Activated CD8-positive, alpha-beta T cell treated with anti-CD3 and anti-CD28 coated beads, Interleukin-2, amount 10 ng/mL, durations not matched to agents 7 days and 5 days (primary cell): Measurements from ENCODE around the gene FBLN5. TPM values are rescaled to one million over a fixed set of nuclear protein-coding genes. Genes with fewer than 3 reads are reported as not detected.
"Not testable (repeated sequence)": the region's sequence is repeated elsewhere in the genome, so short reads cannot be mapped to it uniquely, and the experiment has no call there.

Experiments used
- ATAC-seq: fragments of 150-1000 bp; cut with Tn5 transposase; one replicate; pipeline ENCODE4 v1.10.0; 2021; ENCODE audit warnings: moderate library complexity
- CTCF ChIA-PET: fragments of 350-600 bp; sonication (Branson Sonifier 250); formaldehyde crosslinking; loops from one replicate; lab custom pipeline; 2021; ENCODE audit warnings: antibody characterized with exemption; lab: Charles Lee
- POLR2A ChIA-PET: fragments of 350-600 bp; sonication (Branson Sonifier 250); formaldehyde crosslinking; loops from one replicate; lab custom pipeline; 2021; ENCODE audit warnings: antibody characterized with exemption; lab: Charles Lee
- DNase-seq: peaks from one replicate; pipeline ENCODE4 v3.0.0-alpha.2; 2020
- H3K27ac Mint-ChIP-seq: one replicate; pipeline ENCODE4 v1.8.0; 2021; ENCODE audit warnings: mild to moderate bottlenecking, mixed read lengths
- H3K27me3 Mint-ChIP-seq: one replicate; pipeline ENCODE4 v1.8.0; 2021; ENCODE audit warnings: low read depth, mixed read lengths
- H3K36me3 Mint-ChIP-seq: one replicate; pipeline ENCODE4 v1.8.0; 2021; ENCODE audit warnings: low read depth, mixed read lengths
- H3K4me1 Mint-ChIP-seq: one replicate; pipeline ENCODE4 v1.8.0; 2021; ENCODE audit warnings: low read depth, mixed read lengths
- H3K4me3 Mint-ChIP-seq: one replicate; pipeline ENCODE4 v1.8.0; 2021; ENCODE audit warnings: mild to moderate bottlenecking, mixed read lengths
- H3K9me3 Mint-ChIP-seq: one replicate; pipeline ENCODE4 v1.8.0; 2022; ENCODE audit warnings: mixed read lengths; ENCODE audit not compliant: insufficient read depth
- total RNA-seq, 2 experiments: library from RNA; stranded (reverse); gene quantifications; one replicate each; pipeline ENCODE4 v1.2.3, GENCODE V29; 2021

Gene FBLN5
- total RNA-seq, 2 experiments from 2014 or later, result 1.6 to 2.6 TPM

- H3K27ac Mint-ChIP-seq, result no peak overlapping the region
- ATAC-seq (no peak), DNase-seq (no peak)
- H3K9me3 Mint-ChIP-seq, result no peaks in the 10 kb centered on the region
- POLR2A ChIA-PET, result interaction anchor here (0.6 kb wide), 1 partner anchor 93 kb away, joined by 3 read pairs; no protein-coding TSS in a partner anchor
- H3K4me1 Mint-ChIP-seq, result peaks cover 10% of the 10 kb centered on the region
- H3K36me3 Mint-ChIP-seq, result no peaks in the 10 kb centered on the region
- no peak overlapping the region for H3K4me3 Mint-ChIP-seq
- peaks cover 6% of the 10 kb centered on the region for H3K27me3 Mint-ChIP-seq
- CTCF ChIA-PET, result no interaction called here
Observed at GRCh38 chr14:91903070-91903469, 44.4 kb downstream of the FBLN5 start.

- no peak overlapping the region for H3K27ac Mint-ChIP-seq
- ChIA-PET POLR2A (no interaction called here), CTCF (interaction anchor here (1.3 kb wide), 1 partner anchor 9 kb away, joined by 7 read pairs; no protein-coding TSS in a partner anchor)
- ATAC-seq (no peak), DNase-seq (no peak)
- no peaks in the 10 kb centered on the region for H3K36me3 Mint-ChIP-seq
- no peaks in the 10 kb centered on the region for H3K9me3 Mint-ChIP-seq
- no peak overlapping the region for H3K4me3 Mint-ChIP-seq
- H3K27me3 Mint-ChIP-seq, result peaks cover 6% of the 10 kb centered on the region
- peaks cover 9% of the 10 kb centered on the region for H3K4me1 Mint-ChIP-seq
Observed at GRCh38 chr14:91902336-91902735, 45.2 kb downstream of the FBLN5 start.

- Mint-ChIP-seq H3K4me3 (no peak overlapping the region), H3K4me1 (peaks cover 9% of the 10 kb centered on the region), H3K27ac (no peak overlapping the region), H3K9me3 (no peaks in the 10 kb centered on the region), H3K27me3 (peaks cover 7% of the 10 kb centered on the region), H3K36me3 (no peaks in the 10 kb centered on the region)
- DNase-seq, result no peak
- no peak for ATAC-seq
- CTCF ChIA-PET, result interaction anchor here (1.3 kb wide), 1 partner anchor 10 kb away, joined by 7 read pairs; no protein-coding TSS in a partner anchor
- POLR2A ChIA-PET, result no interaction called here
Observed at GRCh38 chr14:91901449-91902226, 45.9 kb downstream of the FBLN5 start.

GRCh38 chr14:91899806-91900205 lies 47.7 kb downstream of the FBLN5 start:
- Mint-ChIP-seq H3K27me3 (peaks cover 7% of the 10 kb centered on the region), H3K4me1 (peaks cover 13% of the 10 kb centered on the region), H3K27ac (no peak overlapping the region), H3K36me3 (peaks cover 2% of the 10 kb centered on the region), H3K9me3 (no peaks in the 10 kb centered on the region), H3K4me3 (no peak overlapping the region)
- DNase-seq (no peak), ATAC-seq (no peak)
- CTCF ChIA-PET, result interaction anchor here (0.9 to 2.1 kb wide), 15 partner anchors 8 to 250 kb away, joined by 3 to 10 read pairs (median 4); no protein-coding TSS in a partner anchor
- POLR2A ChIA-PET, result no interaction called here

- H3K27ac Mint-ChIP-seq, result peak overlapping the region; percentile 40
- no peak overlapping the region for H3K4me3 Mint-ChIP-seq
- CTCF ChIA-PET, result interaction anchor here (0.6 to 2.1 kb wide), 16 partner anchors 8 to 394 kb away, joined by 3 to 10 read pairs (median 4); no protein-coding TSS in a partner anchor
- POLR2A ChIA-PET, result no interaction called here
- H3K36me3 Mint-ChIP-seq, result peaks cover 2% of the 10 kb centered on the region
- ATAC-seq (peak; percentile 44), DNase-seq (peak; percentile 49)
- peaks cover 13% of the 10 kb centered on the region for H3K4me1 Mint-ChIP-seq
- peaks cover 7% of the 10 kb centered on the region for H3K27me3 Mint-ChIP-seq
- H3K9me3 Mint-ChIP-seq, result no peaks in the 10 kb centered on the region
Observed at GRCh38 chr14:91899213-91899612, 48.3 kb downstream of the FBLN5 start.

- Mint-ChIP-seq H3K4me3 (no peak overlapping the region), H3K27ac (no peak overlapping the region), H3K36me3 (peaks cover 2% of the 10 kb centered on the region), H3K4me1 (peaks cover 18% of the 10 kb centered on the region), H3K9me3 (no peaks in the 10 kb centered on the region), H3K27me3 (peaks cover 7% of the 10 kb centered on the region)
- DNase-seq, result no peak
- no peak for ATAC-seq
- ChIA-PET POLR2A (no interaction called here), CTCF (interaction anchor here (1.1 to 2.1 kb wide), 7 partner anchors 13 to 249 kb away, joined by 3 to 10 read pairs (median 8); no protein-coding TSS in a partner anchor)
Observed at GRCh38 chr14:91898372-91898771, 49.1 kb downstream of the FBLN5 start.

- H3K4me3 Mint-ChIP-seq, H3K27me3 Mint-ChIP-seq, H3K36me3 Mint-ChIP-seq, DNase-seq, H3K9me3 Mint-ChIP-seq, H3K27ac Mint-ChIP-seq, POLR2A ChIA-PET, ATAC-seq: not testable (repeated sequence)
- H3K4me1 Mint-ChIP-seq, result peaks cover 24% of the 10 kb centered on the region
- CTCF ChIA-PET, result interaction anchor here (1.1 to 1.9 kb wide), 2 partner anchors 13 to 24 kb away, joined by 3 to 6 read pairs; no protein-coding TSS in a partner anchor
Observed at GRCh38 chr14:91897716-91898115, 49.8 kb downstream of the FBLN5 start.

GRCh38 chr14:91897106-91897701 lies 50.3 kb downstream of the FBLN5 start:
- POLR2A ChIA-PET, result interaction anchor here (0.8 to 1.1 kb wide), 3 partner anchors 8 to 71 kb away, joined by 3 read pairs; no protein-coding TSS in a partner anchor
- Mint-ChIP-seq H3K27me3 (peaks cover 7% of the 10 kb centered on the region), H3K9me3 (no peaks in the 10 kb centered on the region), H3K27ac (no peak overlapping the region), H3K4me3 (no peak overlapping the region), H3K36me3 (peaks cover 2% of the 10 kb centered on the region), H3K4me1 (peaks cover 29% of the 10 kb centered on the region)
- DNase-seq (no peak), ATAC-seq (no peak)
- CTCF ChIA-PET, result interaction anchor here (1.0 to 1.9 kb wide), 2 partner anchors 8 to 14 kb away, joined by 3 to 6 read pairs; no protein-coding TSS in a partner anchor

GRCh38 chr14:91896419-91896818 lies 51.1 kb downstream of the FBLN5 start:
- Mint-ChIP-seq H3K27ac (no peak overlapping the region), H3K27me3 (peaks cover 7% of the 10 kb centered on the region), H3K36me3 (peaks cover 2% of the 10 kb centered on the region), H3K4me1 (peaks cover 37% of the 10 kb centered on the region), H3K4me3 (no peak overlapping the region), H3K9me3 (no peaks in the 10 kb centered on the region)
- ChIA-PET POLR2A (interaction anchor here (0.8 to 1.1 kb wide), 4 partner anchors 9 to 71 kb away, joined by 3 read pairs; no protein-coding TSS in a partner anchor), CTCF (interaction anchor here (1.0 to 1.9 kb wide), 4 partner anchors 9 to 46 kb away, joined by 3 to 6 read pairs (median 4); no protein-coding TSS in a partner anchor)
- ATAC-seq (no peak), DNase-seq (no peak)

- ChIA-PET POLR2A (no interaction called here), CTCF (interaction anchor here (1.0 to 3.4 kb wide), 8 partner anchors 9 to 244 kb away, joined by 3 to 15 read pairs (median 4); partner anchors contain the start of gene TC2N)
- Mint-ChIP-seq H3K27ac (peak overlapping the region; percentile 53), H3K4me1 (peaks cover 56% of the 10 kb centered on the region), H3K27me3 (peaks cover 3% of the 10 kb centered on the region), H3K9me3 (no peaks in the 10 kb centered on the region), H3K36me3 (peaks cover 2% of the 10 kb centered on the region), H3K4me3 (no peak overlapping the region)
- DNase-seq (no peak), ATAC-seq (no peak)
Observed at GRCh38 chr14:91893669-91894068, 53.8 kb downstream of the FBLN5 start.

- no peak for ATAC-seq
- Mint-ChIP-seq H3K27ac (peak overlapping the region; percentile 53), H3K4me3 (no peak overlapping the region), H3K4me1 (peaks cover 58% of the 10 kb centered on the region), H3K27me3 (peaks cover 3% of the 10 kb centered on the region), H3K9me3 (no peaks in the 10 kb centered on the region), H3K36me3 (peaks cover 2% of the 10 kb centered on the region)
- DNase-seq, result no peak
- CTCF ChIA-PET, result interaction anchor here (0.9 to 3.9 kb wide), 11 partner anchors 8 to 790 kb away, joined by 3 to 15 read pairs (median 3); partner anchors contain the start of gene TC2N
- POLR2A ChIA-PET, result no interaction called here
Observed at GRCh38 chr14:91893007-91893406, 54.5 kb downstream of the FBLN5 start.
